HEK293 (cell line): ENCODE data around the gene RPS6KB2.

Experiments used
- AEBP2 ChIP-seq: fragments of 450-650 bp; formaldehyde crosslinking; IDR thresholded peaks from 2 replicates; pipeline ENCODE4 v1.5.1; 2016; ENCODE audit warnings: missing biosample characterization, missing genetic modification characterization, borderline replicate concordance
- CTCF ChIP-seq: fragments of 450-650 bp; formaldehyde crosslinking; IDR thresholded peaks from 2 replicates; pipeline ENCODE4 v1.5.1; 2016; ENCODE audit warnings: missing biosample characterization, missing genetic modification characterization
- GFI1B ChIP-seq: fragments of 450-650 bp; formaldehyde crosslinking; IDR thresholded peaks from 2 replicates; pipeline ENCODE4 v1.5.1; 2016; ENCODE audit warnings: missing biosample characterization, missing genetic modification characterization
- GLIS1 ChIP-seq: fragments of 450-650 bp; formaldehyde crosslinking; IDR thresholded peaks from 2 replicates; pipeline ENCODE4 v1.5.1; 2016; ENCODE audit warnings: missing biosample characterization, missing genetic modification characterization
- GLIS2 ChIP-seq: fragments of 450-650 bp; formaldehyde crosslinking; IDR thresholded peaks from 2 replicates; pipeline ENCODE4 v1.5.1; 2016; ENCODE audit warnings: missing biosample characterization, missing genetic modification characterization
- KLF8 ChIP-seq: fragments of 450-650 bp; formaldehyde crosslinking; IDR thresholded peaks from 2 replicates; pipeline ENCODE4 v1.5.1; 2016; ENCODE audit warnings: missing biosample characterization, missing genetic modification characterization
- KLF9 ChIP-seq: fragments of 450-650 bp; formaldehyde crosslinking; IDR thresholded peaks from 2 replicates; pipeline ENCODE4 v1.5.1; 2016; ENCODE audit warnings: missing biosample characterization, missing genetic modification characterization, low read depth
- OVOL3 ChIP-seq: fragments of 450-650 bp; formaldehyde crosslinking; IDR thresholded peaks from 2 replicates; pipeline ENCODE4 v1.5.1; 2016; ENCODE audit warnings: missing biosample characterization, missing genetic modification characterization
- SCRT1 ChIP-seq: fragments of 450-650 bp; formaldehyde crosslinking; IDR thresholded peaks from 2 replicates; pipeline ENCODE4 v1.5.1; 2016; ENCODE audit warnings: missing biosample characterization, missing genetic modification characterization, borderline replicate concordance
- SCRT2 ChIP-seq: fragments of 450-650 bp; formaldehyde crosslinking; IDR thresholded peaks from 2 replicates; pipeline ENCODE4 v1.5.1; 2016; ENCODE audit warnings: missing biosample characterization, missing genetic modification characterization
- ZBTB21 ChIP-seq: fragments of 450-650 bp; formaldehyde crosslinking; IDR thresholded peaks from 2 replicates; pipeline ENCODE4 v1.5.1; 2017; ENCODE audit warnings: missing biosample characterization, missing genetic modification characterization
- ZBTB26 ChIP-seq: fragments of 450-650 bp; formaldehyde crosslinking; optimal IDR thresholded peaks from 2 replicates; pipeline ENCODE3; 2016; ENCODE audit warnings: missing biosample characterization, mild to moderate bottlenecking, missing genetic modification characterization
- ZBTB44 ChIP-seq: fragments of 450-650 bp; IDR thresholded peaks from 2 replicates; pipeline ENCODE4 v1.5.1; 2018; ENCODE audit warnings: missing biosample characterization, mild to moderate bottlenecking, missing genetic modification characterization
- ZFP41 ChIP-seq: fragments of 450-650 bp; formaldehyde crosslinking; IDR thresholded peaks from 2 replicates; pipeline ENCODE4 v1.5.1; 2016; ENCODE audit warnings: missing biosample characterization, missing genetic modification characterization, borderline replicate concordance
- ZIC2 ChIP-seq: fragments of 450-650 bp; formaldehyde crosslinking; IDR thresholded peaks from 2 replicates; pipeline ENCODE4 v1.5.1; 2016; ENCODE audit warnings: missing biosample characterization, missing genetic modification characterization
- ZNF10 ChIP-seq: fragments of 450-650 bp; formaldehyde crosslinking; IDR thresholded peaks from 2 replicates; pipeline ENCODE4 v1.5.1; 2017; ENCODE audit warnings: missing biosample characterization, missing genetic modification characterization
- ZNF155 ChIP-seq: fragments of 450-650 bp; formaldehyde crosslinking; IDR thresholded peaks from 2 replicates; pipeline ENCODE4 v1.5.1; 2016; ENCODE audit warnings: missing biosample characterization, missing genetic modification characterization
- ZNF221 ChIP-seq: fragments of 450-650 bp; formaldehyde crosslinking; IDR thresholded peaks from 2 replicates; pipeline ENCODE4 v1.5.1; 2017; ENCODE audit warnings: missing biosample characterization, missing genetic modification characterization, borderline replicate concordance
- ZNF266 ChIP-seq: fragments of 450-650 bp; formaldehyde crosslinking; IDR thresholded peaks from 2 replicates; pipeline ENCODE4 v1.5.1; 2016; ENCODE audit warnings: missing biosample characterization, missing genetic modification characterization, low read depth
- ZNF274 ChIP-seq, 2 experiments: fragments of 200-500 bp in 1 of 2; fragments of 450-650 bp in 1 of 2; sonication (Bioruptor generic) in 1 of 2; formaldehyde crosslinking in 1 of 2; IDR thresholded peaks; 2 replicates each; pipeline versions ENCODE4 v1.5.1 to v1.6.1; 2014 to 2016; ENCODE audit warnings: borderline replicate concordance in 1 of 2, inconsistent platforms in 1 of 2, low read length in 1 of 2, missing biosample characterization in 1 of 2, missing genetic modification characterization in 1 of 2
- ZNF302 ChIP-seq: fragments of 450-650 bp; formaldehyde crosslinking; IDR thresholded peaks from 2 replicates; pipeline ENCODE4 v1.5.1; 2016; ENCODE audit warnings: missing biosample characterization, missing genetic modification characterization, low read depth
- ZNF366 ChIP-seq: fragments of 450-650 bp; formaldehyde crosslinking; conservative IDR thresholded peaks from 2 replicates; pipeline ENCODE4 v1.5.1; 2016; ENCODE audit warnings: missing biosample characterization, missing genetic modification characterization
- ZNF433 ChIP-seq: fragments of 450-650 bp; formaldehyde crosslinking; IDR thresholded peaks from 2 replicates; pipeline ENCODE4 v1.5.1; 2016; ENCODE audit warnings: missing biosample characterization, missing genetic modification characterization, low read depth
- ZNF488 ChIP-seq: fragments of 450-650 bp; formaldehyde crosslinking; IDR thresholded peaks from 2 replicates; pipeline ENCODE4 v1.5.1; 2016; ENCODE audit warnings: missing biosample characterization, missing genetic modification characterization
- ZNF626 ChIP-seq: fragments of 450-650 bp; sonication (Bioruptor Pico); formaldehyde crosslinking; IDR thresholded peaks from 2 replicates; pipeline ENCODE4 v1.5.1; 2018; ENCODE audit warnings: missing biosample characterization, missing genetic modification characterization, inconsistent platforms
- ZNF660 ChIP-seq: fragments of 450-650 bp; IDR thresholded peaks from 2 replicates; pipeline ENCODE4 v1.5.1; 2018; ENCODE audit warnings: missing biosample characterization, mild to moderate bottlenecking, missing genetic modification characterization
- ZNF670 ChIP-seq: fragments of 450-650 bp; formaldehyde crosslinking; IDR thresholded peaks from 2 replicates; pipeline ENCODE4 v1.5.1; 2016; ENCODE audit warnings: missing biosample characterization, missing genetic modification characterization, low read depth
- ZSCAN4 ChIP-seq: fragments of 450-650 bp; formaldehyde crosslinking; IDR thresholded peaks from 2 replicates; pipeline ENCODE4 v1.5.1; 2017; ENCODE audit warnings: missing biosample characterization, missing genetic modification characterization

RPS6KB2 gene

GRCh38 chr11:67389477-67389876 is 38.8 kb upstream of the RPS6KB2 start (continued):
- no peak for TF ChIP-seq ZNF10 (tag by site-specific recombination)
- TF ChIP-seq KLF8 (tag by site-specific recombination): peak; percentile 43; the same call in 1 of the 2 replicates
- TF ChIP-seq ZNF155 (tag by site-specific recombination): no peak
- no peak for TF ChIP-seq ZNF626 (tag by site-specific recombination)
- no peak for TF ChIP-seq ZNF433 (tag by site-specific recombination)
- peak; percentile 85 for TF ChIP-seq SCRT2 (tag by site-specific recombination)
- no peak for TF ChIP-seq ZNF366
- TF ChIP-seq AEBP2: no peak
- no peak for TF ChIP-seq ZBTB26 (tag by site-specific recombination)
- no peak for TF ChIP-seq OVOL3 (tag by site-specific recombination)
- no peak for TF ChIP-seq GLIS2 (tag by site-specific recombination)
- no peak for TF ChIP-seq ZNF670 (tag by site-specific recombination)
- no peak for TF ChIP-seq ZNF302
- no peak for TF ChIP-seq ZNF221 (tag by site-specific recombination)
- TF ChIP-seq SCRT1: peak; percentile 69; the same call in 1 of the 2 replicates
- TF ChIP-seq ZNF266 (tag by site-specific recombination): no peak
- no peak for TF ChIP-seq ZBTB44
- no peak for TF ChIP-seq ZSCAN4
- TF ChIP-seq ZIC2: no peak
- no peak for TF ChIP-seq ZNF660 (tag by site-specific recombination)
- no peak for TF ChIP-seq GFI1B (tag by site-specific recombination)
- TF ChIP-seq GLIS1 (tag by site-specific recombination): no peak
- TF ChIP-seq ZBTB21 (tag by site-specific recombination): no peak
- TF ChIP-seq KLF9 (tag by site-specific recombination): no peak
- TF ChIP-seq ZNF488 (tag by site-specific recombination): no peak
- TF ChIP-seq ZNF274 (IDR thresholded peaks at IDR 0.05; ENCODE audit: low read length): no peak
- no peak for TF ChIP-seq ZNF274 (tag by site-specific recombination; IDR thresholded peaks at IDR 0.05; ENCODE audit: borderline replicate concordance)
- no peak for TF ChIP-seq ZFP41 (tag by site-specific recombination)
- TF ChIP-seq CTCF (tag by site-specific recombination): peak; percentile 56
